Skeletal muscle satellite cell (primary cell): ENCODE measurements around the gene AP5Z1.

ENCODE experiments used
- H3K27me3 ChIP-seq: 2 replicates; pipeline ENCODE4 v1.7.0; 2013; ENCODE audit warnings: low read length; ENCODE audit not compliant: control insufficient read depth, insufficient read depth
- H3K36me3 ChIP-seq: 2 replicates; pipeline ENCODE4 v1.7.0; 2013; ENCODE audit warnings: mild to moderate bottlenecking, control low read depth, low read length; ENCODE audit not compliant: insufficient read depth
- H3K4me1 ChIP-seq: 2 replicates; pipeline ENCODE4 v1.7.0; 2013; ENCODE audit warnings: low read length; ENCODE audit not compliant: control insufficient read depth, insufficient read depth
- H3K4me2 ChIP-seq: 2 replicates; pipeline ENCODE4 v1.7.0; 2013; ENCODE audit warnings: mild to moderate bottlenecking, low read length
- H3K4me3 ChIP-seq: 2 replicates; pipeline ENCODE4 v1.7.0; 2013; ENCODE audit warnings: low read length
- H3K9ac ChIP-seq: 2 replicates; pipeline ENCODE4 v1.7.0; 2013; ENCODE audit warnings: mild to moderate bottlenecking, low read depth, low read length, moderate library complexity
- H3K9me3 ChIP-seq: replicated peaks from 2 replicates; pipeline ENCODE4 v1.7.0; 2013; ENCODE audit warnings: mild to moderate bottlenecking, control low read depth, low read length

AP5Z1 gene

GRCh38 chr7:4748231-4748681 lies 27.2 kb upstream of the AP5Z1 start:
- no peak overlapping the region for H3K4me2 ChIP-seq
- H3K9ac ChIP-seq, result no peak overlapping the region
- peaks cover 33% of the 10 kb centered on the region for H3K36me3 ChIP-seq
- peaks cover 22% of the 10 kb centered on the region for H3K4me1 ChIP-seq
- H3K9me3 ChIP-seq, result no peaks in the 10 kb centered on the region
- no peaks in the 10 kb centered on the region for H3K27me3 ChIP-seq
- H3K4me3 ChIP-seq, result no peak overlapping the region

GRCh38 chr7:4749363-4749762 lies 26.1 kb upstream of the AP5Z1 start:
- peaks cover 34% of the 10 kb centered on the region for H3K36me3 ChIP-seq
- no peak overlapping the region for H3K4me2 ChIP-seq
- no peak overlapping the region for H3K9ac ChIP-seq
- H3K4me1 ChIP-seq, result peaks cover 17% of the 10 kb centered on the region
- no peaks in the 10 kb centered on the region for H3K27me3 ChIP-seq
- no peak overlapping the region for H3K4me3 ChIP-seq
- H3K9me3 ChIP-seq, result no peaks in the 10 kb centered on the region

GRCh38 chr7:4749798-4750197 lies 25.6 kb upstream of the AP5Z1 start:
- Histone ChIP-seq H3K4me1 (peaks cover 12% of the 10 kb centered on the region), H3K36me3 (peaks cover 38% of the 10 kb centered on the region), H3K9me3 (no peaks in the 10 kb centered on the region), H3K27me3 (no peaks in the 10 kb centered on the region), H3K4me3 (no peak overlapping the region), H3K9ac (no peak overlapping the region), H3K4me2 (no peak overlapping the region)

- H3K36me3 ChIP-seq, result peaks cover 52% of the 10 kb centered on the region
Measured at GRCh38 chr7:4751398-4751947, 23.9 kb upstream of the AP5Z1 start.

GRCh38 chr7:4753598-4754432 lies 21.6 kb upstream of the AP5Z1 start:
- Histone ChIP-seq H3K4me2 (no peak overlapping the region), H3K27me3 (no peaks in the 10 kb centered on the region), H3K36me3 (peaks cover 45% of the 10 kb centered on the region), H3K9ac (no peak overlapping the region), H3K4me3 (no peak overlapping the region), H3K9me3 (no peaks in the 10 kb centered on the region), H3K4me1 (no peaks in the 10 kb centered on the region)

More at GRCh38 chr7:4751398-4751947, 23.9 kb upstream of the AP5Z1 start:
- Histone ChIP-seq H3K4me3 (no peak overlapping the region), H3K4me2 (no peak overlapping the region), H3K9ac (no peak overlapping the region), H3K4me1 (no peaks in the 10 kb centered on the region), H3K9me3 (no peaks in the 10 kb centered on the region), H3K27me3 (no peaks in the 10 kb centered on the region)

- Histone ChIP-seq H3K4me3 (no peak overlapping the region), H3K36me3 (peaks cover 47% of the 10 kb centered on the region), H3K9ac (no peak overlapping the region)
Measured at GRCh38 chr7:4754433-4755010, 20.9 kb upstream of the AP5Z1 start.

GRCh38 chr7:4755045-4755444 lies 20.4 kb upstream of the AP5Z1 start:
- Histone ChIP-seq H3K4me3 (no peak overlapping the region), H3K4me2 (no peak overlapping the region), H3K9me3 (no peaks in the 10 kb centered on the region), H3K9ac (no peak overlapping the region), H3K36me3 (peaks cover 49% of the 10 kb centered on the region), H3K4me1 (no peaks in the 10 kb centered on the region), H3K27me3 (no peaks in the 10 kb centered on the region)

More at GRCh38 chr7:4754433-4755010, 20.9 kb upstream of the AP5Z1 start:
- Histone ChIP-seq H3K4me2 (no peak overlapping the region), H3K4me1 (no peaks in the 10 kb centered on the region), H3K9me3 (no peaks in the 10 kb centered on the region), H3K27me3 (no peaks in the 10 kb centered on the region)

- Histone ChIP-seq H3K27me3 (no peaks in the 10 kb centered on the region), H3K9me3 (no peaks in the 10 kb centered on the region), H3K4me2 (no peak overlapping the region), H3K9ac (no peak overlapping the region), H3K4me3 (no peak overlapping the region), H3K4me1 (no peaks in the 10 kb centered on the region), H3K36me3 (peaks cover 70% of the 10 kb centered on the region)
Measured at GRCh38 chr7:4758111-4758510, 17.3 kb upstream of the AP5Z1 start.

GRCh38 chr7:4758791-4759190 lies 16.6 kb upstream of the AP5Z1 start:
- no peaks in the 10 kb centered on the region for H3K4me1 ChIP-seq
- no peak overlapping the region for H3K9ac ChIP-seq
- H3K4me2 ChIP-seq, result no peak overlapping the region
- peaks cover 77% of the 10 kb centered on the region for H3K36me3 ChIP-seq
- no peak overlapping the region for H3K4me3 ChIP-seq
- no peaks in the 10 kb centered on the region for H3K27me3 ChIP-seq
- no peaks in the 10 kb centered on the region for H3K9me3 ChIP-seq

GRCh38 chr7:4759211-4759610 lies 16.2 kb upstream of the AP5Z1 start:
- H3K4me1 ChIP-seq, result no peaks in the 10 kb centered on the region
- H3K27me3 ChIP-seq, result no peaks in the 10 kb centered on the region
- H3K4me2 ChIP-seq, result no peak overlapping the region
- no peaks in the 10 kb centered on the region for H3K9me3 ChIP-seq
- no peak overlapping the region for H3K4me3 ChIP-seq
- peaks cover 79% of the 10 kb centered on the region for H3K36me3 ChIP-seq
- H3K9ac ChIP-seq, result no peak overlapping the region

GRCh38 chr7:4760952-4761351 lies 14.5 kb upstream of the AP5Z1 start:
- no peaks in the 10 kb centered on the region for H3K4me1 ChIP-seq
- peaks cover 73% of the 10 kb centered on the region for H3K36me3 ChIP-seq
- no peaks in the 10 kb centered on the region for H3K27me3 ChIP-seq
- H3K4me3 ChIP-seq, result no peak overlapping the region
- H3K4me2 ChIP-seq, result no peak overlapping the region
- no peak overlapping the region for H3K9ac ChIP-seq
- H3K9me3 ChIP-seq, result no peaks in the 10 kb centered on the region
